ENCODE measurements around the gene PRR5L.

DNA sequence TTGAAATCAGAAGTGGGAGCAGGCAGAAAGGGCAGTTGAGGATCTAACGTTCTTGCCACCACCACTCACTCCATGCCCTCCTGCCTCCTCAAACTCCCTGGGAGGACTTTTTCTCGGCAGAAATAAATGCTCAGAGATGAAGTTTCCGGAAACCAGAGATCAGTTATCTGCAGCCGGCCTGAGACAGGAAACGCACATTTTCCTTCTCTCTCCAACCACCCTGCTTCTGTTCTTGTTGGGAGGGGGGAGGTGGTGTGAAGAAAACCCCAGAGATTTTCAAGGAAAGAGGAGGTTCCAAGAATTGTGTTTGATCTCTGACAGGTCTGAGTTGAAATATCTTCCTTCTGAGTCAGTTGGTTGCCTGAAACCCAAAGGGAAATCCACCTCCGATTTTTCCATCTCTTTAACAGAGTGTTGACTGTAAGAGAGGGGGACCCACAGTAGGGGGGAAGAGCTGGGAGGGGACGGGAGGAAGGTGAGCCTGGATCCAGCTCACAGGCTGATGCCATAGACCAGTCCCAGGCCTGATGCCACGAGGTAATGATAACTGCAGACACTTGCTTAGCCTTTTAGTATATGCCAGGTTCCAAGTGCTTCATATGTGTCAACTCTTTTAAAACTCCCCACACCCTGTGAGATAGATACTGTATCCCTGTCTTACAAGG lies 113.2 kb downstream of the PRR5L start:
- TF ChIP-seq, protein P1, sequence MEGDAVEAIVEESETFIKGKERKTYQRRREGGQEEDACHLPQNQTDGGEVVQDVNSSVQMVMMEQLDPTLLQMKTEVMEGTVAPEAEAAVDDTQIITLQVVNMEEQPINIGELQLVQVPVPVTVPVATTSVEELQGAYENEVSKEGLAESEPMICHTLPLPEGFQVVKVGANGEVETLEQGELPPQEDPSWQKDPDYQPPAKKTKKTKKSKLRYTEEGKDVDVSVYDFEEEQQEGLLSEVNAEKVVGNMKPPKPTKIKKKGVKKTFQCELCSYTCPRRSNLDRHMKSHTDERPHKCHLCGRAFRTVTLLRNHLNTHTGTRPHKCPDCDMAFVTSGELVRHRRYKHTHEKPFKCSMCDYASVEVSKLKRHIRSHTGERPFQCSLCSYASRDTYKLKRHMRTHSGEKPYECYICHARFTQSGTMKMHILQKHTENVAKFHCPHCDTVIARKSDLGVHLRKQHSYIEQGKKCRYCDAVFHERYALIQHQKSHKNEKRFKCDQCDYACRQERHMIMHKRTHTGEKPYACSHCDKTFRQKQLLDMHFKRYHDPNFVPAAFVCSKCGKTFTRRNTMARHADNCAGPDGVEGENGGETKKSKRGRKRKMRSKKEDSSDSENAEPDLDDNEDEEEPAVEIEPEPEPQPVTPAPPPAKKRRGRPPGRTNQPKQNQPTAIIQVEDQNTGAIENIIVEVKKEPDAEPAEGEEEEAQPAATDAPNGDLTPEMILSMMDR (IDR thresholded peaks at IDR 0.05; ENCODE audit: poor library complexity): no peak
- no peak for TF ChIP-seq EZH2 (IDR thresholded peaks at IDR 0.05; ENCODE audit: borderline replicate concordance)
